Measurements from ENCODE around the gene CENPL.
"Not testable (repeated sequence)": the region's sequence is repeated elsewhere in the genome, so short reads cannot be mapped to it uniquely, and the experiment has no call there.

Gene CENPL

GRCh38 chr1:173824315-173825081 is at the start of gene CENPL, which contains the start of gene DARS2:
TSS of gene CENPL (minus strand) at chr1:173824883. CDS start at chr1:173811299, 13,584 bp downstream.
TSS of gene DARS2 (plus strand) at chr1:173824673. CDS start at chr1:173825230, 557 bp downstream.
- in situ Hi-C loops (cut with MboI; ENCODE audit: low sequenced_read_pairs), result loop anchor here (25.0 kb wide), 2 partner anchors 387 to 1087 kb away; no protein-coding TSS in a partner anchor

- in situ Hi-C loops (cut with MboI; ENCODE audit: low sequenced_read_pairs), result no loop called here
Observed at GRCh38 chr1:173871500-173871899, 46.8 kb upstream of the CENPL start.

- in situ Hi-C loops (cut with MboI; ENCODE audit: low sequenced_read_pairs), result no loop called here
Observed at GRCh38 chr1:173871091-173871490, 46.4 kb upstream of the CENPL start.

GRCh38 chr1:173870252-173871075 is 45.8 kb upstream of the CENPL start:
- in situ Hi-C loops (cut with MboI; ENCODE audit: low sequenced_read_pairs), result no loop called here

GRCh38 chr1:173869021-173869359 is 44.3 kb upstream of the CENPL start:
- in situ Hi-C loops (cut with MboI; ENCODE audit: low sequenced_read_pairs), result no loop called here

GRCh38 chr1:173868266-173869020 is 43.8 kb upstream of the CENPL start, which contains the start of gene ZBTB37:
TSS of gene ZBTB37 (plus strand) at chr1:173868380. CDS start at chr1:173870226, 1,846 bp downstream.
- in situ Hi-C loops (cut with MboI; ENCODE audit: low sequenced_read_pairs), result no loop called here

GRCh38 chr1:173867753-173868265 is 43.1 kb upstream of the CENPL start, which contains the start of gene GAS5:
TSS of gene GAS5 (minus strand) at chr1:173867989.
- in situ Hi-C loops (cut with MboI; ENCODE audit: low sequenced_read_pairs), result no loop called here

GRCh38 chr1:173867141-173867752 is 42.6 kb upstream of the CENPL start:
- in situ Hi-C loops (cut with MboI; ENCODE audit: low sequenced_read_pairs), result no loop called here

- in situ Hi-C loops (cut with MboI; ENCODE audit: low sequenced_read_pairs), result no loop called here
Observed at GRCh38 chr1:173866413-173867115, 41.9 kb upstream of the CENPL start.

GRCh38 chr1:173865468-173866164 is 40.9 kb upstream of the CENPL start:
- in situ Hi-C loops (cut with MboI; ENCODE audit: low sequenced_read_pairs), result no loop called here

GRCh38 chr1:173864179-173864867 is 39.6 kb upstream of the CENPL start:
- in situ Hi-C loops (cut with MboI; ENCODE audit: low sequenced_read_pairs), result no loop called here

GRCh38 chr1:173863224-173864161 is 38.8 kb upstream of the CENPL start:
- in situ Hi-C loops (cut with MboI; ENCODE audit: low sequenced_read_pairs), result no loop called here

GRCh38 chr1:173862769-173863223 is 38.1 kb upstream of the CENPL start:
- in situ Hi-C loops (cut with MboI; ENCODE audit: low sequenced_read_pairs), result no loop called here

- in situ Hi-C loops (cut with MboI; ENCODE audit: low sequenced_read_pairs), result not testable (repeated sequence)
Observed at GRCh38 chr1:173862146-173862768, 37.6 kb upstream of the CENPL start.

GRCh38 chr1:173861731-173862145 is 37.1 kb upstream of the CENPL start:
- in situ Hi-C loops (cut with MboI; ENCODE audit: low sequenced_read_pairs), result no loop called here

- in situ Hi-C loops (cut with MboI; ENCODE audit: low sequenced_read_pairs), result no loop called here
Observed at GRCh38 chr1:173860065-173860464, 35.4 kb upstream of the CENPL start.

- in situ Hi-C loops (cut with MboI; ENCODE audit: low sequenced_read_pairs), result not testable (repeated sequence)
Observed at GRCh38 chr1:173859547-173859946, 34.9 kb upstream of the CENPL start.
